ENCODE measurements around the gene USB1.
"Not testable (repeated sequence)": the region's sequence is repeated elsewhere in the genome, so short reads cannot be mapped to it uniquely, and the experiment has no call there.

DNA sequence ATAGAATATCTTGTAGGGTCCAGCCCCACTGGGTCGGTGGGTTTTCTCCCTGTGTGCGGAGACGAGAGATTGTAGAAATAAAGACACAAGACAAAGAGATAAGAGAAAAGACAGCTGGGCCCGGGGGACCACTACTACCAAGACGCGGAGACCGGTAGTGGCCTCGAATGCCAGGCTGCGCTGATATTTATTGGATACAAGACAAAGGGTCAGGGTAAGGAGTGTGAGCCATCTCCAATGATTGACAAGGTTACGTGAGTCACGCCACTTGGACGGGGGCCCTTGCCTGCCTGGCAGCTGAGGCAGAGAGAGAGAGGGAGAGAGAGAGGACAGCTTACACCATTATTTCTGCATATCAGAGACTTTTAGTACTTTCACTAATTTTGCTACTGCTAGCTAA, 3.5 kb downstream of the USB1 start:
- TF ChIP-seq, protein P1, sequence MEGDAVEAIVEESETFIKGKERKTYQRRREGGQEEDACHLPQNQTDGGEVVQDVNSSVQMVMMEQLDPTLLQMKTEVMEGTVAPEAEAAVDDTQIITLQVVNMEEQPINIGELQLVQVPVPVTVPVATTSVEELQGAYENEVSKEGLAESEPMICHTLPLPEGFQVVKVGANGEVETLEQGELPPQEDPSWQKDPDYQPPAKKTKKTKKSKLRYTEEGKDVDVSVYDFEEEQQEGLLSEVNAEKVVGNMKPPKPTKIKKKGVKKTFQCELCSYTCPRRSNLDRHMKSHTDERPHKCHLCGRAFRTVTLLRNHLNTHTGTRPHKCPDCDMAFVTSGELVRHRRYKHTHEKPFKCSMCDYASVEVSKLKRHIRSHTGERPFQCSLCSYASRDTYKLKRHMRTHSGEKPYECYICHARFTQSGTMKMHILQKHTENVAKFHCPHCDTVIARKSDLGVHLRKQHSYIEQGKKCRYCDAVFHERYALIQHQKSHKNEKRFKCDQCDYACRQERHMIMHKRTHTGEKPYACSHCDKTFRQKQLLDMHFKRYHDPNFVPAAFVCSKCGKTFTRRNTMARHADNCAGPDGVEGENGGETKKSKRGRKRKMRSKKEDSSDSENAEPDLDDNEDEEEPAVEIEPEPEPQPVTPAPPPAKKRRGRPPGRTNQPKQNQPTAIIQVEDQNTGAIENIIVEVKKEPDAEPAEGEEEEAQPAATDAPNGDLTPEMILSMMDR (IDR thresholded peaks at IDR 0.05): not testable (repeated sequence)
- TF ChIP-seq POLR2A, POLR2AphosphoS5 (IDR thresholded peaks at IDR 0.05): not testable (repeated sequence)

Data from prostate gland (tissue), 2 donors.